K562 (cell line): ENCODE results near the gene KRTAP5-1. TPM values are rescaled to one million over a fixed set of nuclear protein-coding genes. Genes with fewer than 3 reads are reported as not detected.

Experiments
- ATAC-seq: fragments of 200-7000 bp; cut with Tn5 transposase; 3 replicates; pipeline ENCODE4 v1.9.1; 2020; ENCODE audit warnings: moderate library complexity
- BruUV-seq: library from RNA; stranded (reverse); fragments of 400-500 nt; replicated peaks from 2 replicates; lab custom pipeline; 2021; lab: Mats Ljungman, UMichigan
- CTCF ChIA-PET: fragments of 300-600 bp; formaldehyde crosslinking; extraction: SDS; loops from one replicate; lab custom pipeline; 2021; ENCODE audit warnings: low intra/inter-chr PET ratio; lab: Yijun Ruan, JAX
- POLR2A ChIA-PET: fragments of 300-600, 350-650 bp; sonication (Branson Sonifier 250); formaldehyde crosslinking; extraction: SDS; loops from one replicate; lab custom pipeline; 2021; ENCODE audit warnings: antibody characterized with exemption, inconsistent platforms; lab: Yijun Ruan, JAX
- DNase-seq, 4 experiments: peaks; one replicate each; pipeline versions ENCODE4 v3.0.0 to v3.0.0-alpha.2; 2011 to 2018; ENCODE audit warnings: low spot score in 3 of 4, mixed read lengths in 3 of 4; ENCODE audit errors: extremely low read depth in 1 of 4
- FAIRE-seq: peaks from 2 replicates; lab custom pipeline; 2011; peaks lifted over from hg19 to GRCh38; lab: Jason Lieb, UNC
- H2AFZ ChIP-seq: 2 replicates; pipeline ENCODE4 v1.6.0; 2011; ENCODE audit warnings: low read depth, low read length, control low read depth, inconsistent platforms
- H3K27ac ChIP-seq: fragments of 200-600 bp; 3 replicates; pipeline ENCODE4 v1.8.0; 2011; ENCODE audit warnings: low read depth, mild to moderate bottlenecking, control low read depth, inconsistent platforms, low read length, moderate library complexity, mixed read lengths; ENCODE audit errors: extremely low read depth
- H3K27me3 ChIP-seq, 2 experiments: fragments of 300-600 bp in 1 of 2; 2 replicates in 1 of 2; 3 replicates in 1 of 2; pipeline versions ENCODE4 v1.6.0 to v1.8.0; 2011; ENCODE audit warnings: inconsistent platforms in 2 of 2, low read length in 2 of 2, mild to moderate bottlenecking in 1 of 2, mixed read lengths in 1 of 2, moderate library complexity in 1 of 2; ENCODE audit not compliant: control insufficient read depth in 2 of 2, insufficient read depth in 2 of 2
- H3K36me3 ChIP-seq: fragments of 300-600 bp; 3 replicates; pipeline ENCODE4 v1.8.0; 2011; ENCODE audit warnings: mild to moderate bottlenecking, low read length, inconsistent platforms; ENCODE audit not compliant: control insufficient read depth, insufficient read depth
- H3K4me1 ChIP-seq, 2 experiments: fragments of 200-600 bp in 1 of 2; replicated peaks in 1 of 2; 2 replicates in 1 of 2; 3 replicates in 1 of 2; pipeline versions ENCODE4 v1.5.1 to v1.8.0; 2011; ENCODE audit warnings: inconsistent platforms in 2 of 2, low read length in 2 of 2, mild to moderate bottlenecking in 1 of 2, mixed read lengths in 1 of 2, moderate library complexity in 1 of 2; ENCODE audit not compliant: control insufficient read depth in 2 of 2, insufficient read depth in 2 of 2
- H3K4me2 ChIP-seq: 2 replicates; pipeline ENCODE4 v1.6.1; 2011; ENCODE audit warnings: low read length, control low read depth, inconsistent platforms, mixed read lengths; ENCODE audit not compliant: insufficient read depth
- H3K4me3 ChIP-seq: fragments of 200-600 bp; sonication (generic), shearing (Covaris generic); 2 replicates; pipeline ENCODE4 v1.5.1; 2016; ENCODE audit warnings: control low read depth, inconsistent platforms
- H3K79me2 ChIP-seq: fragments of 200-600 bp; 3 replicates; pipeline ENCODE4 v1.8.0; 2011; ENCODE audit warnings: low read length, inconsistent platforms; ENCODE audit not compliant: control insufficient read depth, insufficient read depth
- H3K9ac ChIP-seq, 2 experiments: 2 replicates each; pipeline versions ENCODE4 v1.6.0 to v1.6.1; 2011; ENCODE audit warnings: low read depth in 2 of 2, low read length in 2 of 2, control low read depth in 1 of 2, inconsistent platforms in 1 of 2, mild to moderate bottlenecking in 1 of 2, mixed read lengths in 1 of 2; ENCODE audit not compliant: insufficient read depth in 1 of 2
- H3K9me1 ChIP-seq: one replicate; pipeline ENCODE4 v1.6.0; 2011; ENCODE audit warnings: inconsistent platforms, mild to moderate bottlenecking, low read length, moderate library complexity; ENCODE audit not compliant: control insufficient read depth, insufficient read depth
- H3K9me3 ChIP-seq: replicated peaks from 2 replicates; pipeline ENCODE4 v1.5.1; 2011; ENCODE audit warnings: low read depth, low read length, inconsistent platforms; ENCODE audit not compliant: control insufficient read depth, insufficient read depth
- H4K20me1 ChIP-seq: replicated peaks from 2 replicates; pipeline ENCODE4 v1.6.1; 2011; ENCODE audit warnings: low read length, inconsistent platforms, mixed read lengths; ENCODE audit not compliant: control insufficient read depth, insufficient read depth
- RAD21 ChIP-seq, 2 experiments: fragments of 250-450 bp in 1 of 2; fragments of 450-650 bp in 1 of 2; sonication (Bioruptor Pico) in 1 of 2; formaldehyde crosslinking in 1 of 2; IDR thresholded peaks in 1 of 2; conservative IDR thresholded peaks in 1 of 2; 2 replicates each; pipeline versions ENCODE4 v1.4.0 to v1.8.0; 2020 to 2022; ENCODE audit warnings: mild to moderate bottlenecking in 2 of 2, moderate library complexity in 1 of 2
- SMC3 ChIP-seq: conservative IDR thresholded peaks from 2 replicates; pipeline ENCODE4 v1.6.1; 2011; ENCODE audit warnings: low read depth, low read length, improper control_type of control experiment; ENCODE audit not compliant: insufficient read depth
- STAG1 ChIP-seq: sonication (generic); formaldehyde crosslinking; IDR thresholded peaks from 2 replicates; pipeline ENCODE4 v1.5.0; 2020; ENCODE audit warnings: missing genetic modification reagents, borderline replicate concordance
- WGBS: fragments of 100-300 bp; shearing (Covaris generic); methylation state at CpG from one replicate; pipeline ENCODE4 v1.1.6; 2016; ENCODE audit warnings: low coverage, mixed read lengths; ENCODE audit not compliant: insufficient coverage; ENCODE audit errors: missing lambda C conversion rate; 5-methylcytosine and 5-hydroxymethylcytosine counted together
- in situ Hi-C: fragments of 300-500 bp; cut with MboI; formaldehyde crosslinking; loops from 4 replicates; pipeline ENCODE4 v1.15.0; 2018; ENCODE audit warnings: inconsistent platforms, mixed read lengths
- intact Hi-C: fragments of 100-400 bp; cut with micrococcal nuclease; formaldehyde crosslinking; loops from 2 replicates; pipeline ENCODE4 v1.14.2; 2022
- polyA plus RNA-seq, 8 experiments: library from polyadenylated mRNA; depleted of rRNA in 4 of 8; stranded (reverse) in 5 of 8; unstranded in 3 of 8; fragments of >200 nt; fragmentation: Nextera tagmentation in 2 of 8; fragmentation: Illumina TruSeq in 1 of 8; extraction: Ambion mirVana in 2 of 8; extraction: Trizol in 1 of 8; gene quantifications; 2 replicates each; pipeline versions ENCODE4 v1.2.1 to v1.2.3, GENCODE V29; 2011 to 2014; ENCODE audit warnings: inconsistent platforms in 1 of 8, missing spikeins in 1 of 8
- total RNA-seq, 7 experiments: library from RNA; depleted of rRNA in 6 of 7; stranded (reverse); fragments of >200 nt in 6 of 7; fragmentation: Illumina TruSeq in 2 of 7; extraction: Trizol in 2 of 7; gene quantifications; 2 replicates each; pipeline versions ENCODE4 v1.2.1 to v1.2.3, GENCODE V29; 2011 to 2021; ENCODE audit warnings: low replicate concordance in 1 of 7
- TF ChIP-seq, protein P1 (sequence below), 3 experiments: fragments of 200-800 bp in 1 of 3; sonication (Bioruptor generic) in 1 of 3; sonication (generic) in 1 of 3; formaldehyde crosslinking in 1 of 3; IDR thresholded peaks; 2 replicates each; pipeline versions ENCODE4 v1.6.1 to v1.8.0; 2016 to 2022; ENCODE audit warnings: mild to moderate bottlenecking in 2 of 3, missing compliant biosample characterization in 2 of 3, missing genetic modification characterization in 2 of 3, missing genetic modification reagents in 1 of 3
- TF ChIP-seq, protein P2 (sequence below), 2 experiments: fragments of 450-650 bp; formaldehyde crosslinking in 1 of 2; IDR thresholded peaks; 2 replicates each; pipeline versions ENCODE4 v1.4.0 to v1.6.1; 2014 to 2020; ENCODE audit warnings: mild to moderate bottlenecking in 2 of 2, borderline replicate concordance in 1 of 2, low read depth in 1 of 2
- TF ChIP-seq, protein P3 (sequence below), 3 experiments: IDR thresholded peaks in 2 of 3; conservative IDR thresholded peaks in 1 of 3; 2 replicates each; pipeline ENCODE4 v1.5.1; 2011 to 2012; ENCODE audit warnings: low read length in 3 of 3, mild to moderate bottlenecking in 3 of 3, control low read depth in 2 of 3, improper control_type of control experiment in 1 of 3, inconsistent platforms in 1 of 3, low read depth in 1 of 3, mixed read lengths in 1 of 3, moderate library complexity in 1 of 3; ENCODE audit not compliant: insufficient read depth in 2 of 3

KRTAP5-1 gene
- total and polyA plus RNA-seq, 9 of the 15 experiments (the other 6 are each of a cell fraction or from before 2014, with no cell fraction given): not detected

DNA sequence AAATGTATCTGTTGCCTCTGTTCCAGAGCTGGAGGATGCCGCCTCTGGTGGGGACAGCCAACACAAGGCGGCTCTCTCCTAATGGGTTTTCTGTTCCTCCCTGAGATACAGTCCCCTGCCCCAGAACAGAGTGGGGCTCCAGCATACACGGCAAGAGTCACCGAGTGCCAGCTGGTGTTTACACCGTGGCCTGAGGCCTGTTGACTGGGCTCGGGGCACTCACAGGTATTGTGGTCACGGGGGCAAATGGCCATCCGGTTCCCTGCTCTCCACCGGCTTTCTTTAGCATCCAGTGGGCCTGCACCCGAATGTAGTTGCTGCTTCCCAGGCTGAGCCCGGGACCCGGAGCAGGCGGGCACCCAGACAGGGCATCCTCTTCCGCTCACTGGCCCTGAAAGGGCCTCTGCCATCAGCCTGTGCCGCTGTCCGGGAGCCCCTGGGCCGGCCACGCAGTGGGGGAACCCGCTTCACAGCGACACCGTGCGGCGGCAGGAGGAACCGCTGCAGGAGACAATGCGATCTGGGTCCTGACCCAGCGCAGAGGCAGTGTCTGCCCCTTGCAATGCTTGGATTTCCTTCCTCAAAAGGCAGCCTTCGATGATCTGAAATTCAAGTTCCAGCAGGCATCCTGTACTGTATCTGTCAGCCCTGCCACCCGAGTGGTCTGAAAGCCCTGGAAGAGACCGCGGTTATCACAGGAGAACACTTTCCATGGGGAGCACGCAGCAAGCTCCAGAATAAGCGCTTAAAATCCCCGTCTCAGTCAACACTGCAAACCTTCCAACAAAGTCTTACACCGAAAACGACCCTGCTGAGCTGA is 43.6 kb upstream of the KRTAP5-1 start:
- no peak overlapping the region for H3K4me3 ChIP-seq
- no peak overlapping the region for H3K27ac ChIP-seq
- BruUV-seq: no TSS peak
- H3K36me3 ChIP-seq: no peaks in the 10 kb centered on the region
- no peaks in the 10 kb centered on the region for H3K79me2 ChIP-seq
- FAIRE-seq: peak; percentile 61
- no peak overlapping the region for H3K9ac ChIP-seq
- WGBS: 17% methylated on average over 32 of the region's 35 CpGs
- ChIA-PET POLR2A (interaction anchor here (0.9 kb wide), 1 partner anchor 477 kb away, joined by 3 read pairs; no protein-coding TSS in a partner anchor), CTCF (interaction anchor here (1.9 kb wide), 1 partner anchor 33 kb away, joined by 8 read pairs; no protein-coding TSS in a partner anchor)
- no peak overlapping the region for H3K4me2 ChIP-seq
- H3K9me1 ChIP-seq: peaks cover 4% of the 10 kb centered on the region
- in situ Hi-C loops (loop anchor here (5.0 kb wide), 1 partner anchor 36 kb away; no protein-coding TSS in a partner anchor), intact Hi-C loops (no loop called here)
- H2AFZ ChIP-seq: no peak overlapping the region
- peaks cover 7% of the 10 kb centered on the region; the same call in 1 of the 2 replicates for H4K20me1 ChIP-seq
- no peaks in the 10 kb centered on the region for H3K9me3 ChIP-seq
- H3K4me1 ChIP-seq: peaks cover 0 to 5% of the 10 kb centered on the region in 2 experiments; a peak in 1 of 5 replicates
- ATAC-seq: peak; percentile 100
- H3K27me3 ChIP-seq: peaks cover 25 to 77% of the 10 kb centered on the region in 2 experiments
- DNase-seq: peak; percentile 59 to 86 (median 82)
- TF ChIP-seq SMC3 (peak; percentile 52), RAD21 (CRISPR knock-in tag; conservative IDR thresholded peaks at IDR 0.05 in 1 of 2, IDR thresholded peaks at IDR 0.05 in 1 of 2) (peak; percentile 38 to 69; a peak in 3 of 4 replicates), STAG1 (peak; percentile 47; the same call in 1 of the 2 replicates)
- TF ChIP-seq, protein P1, sequence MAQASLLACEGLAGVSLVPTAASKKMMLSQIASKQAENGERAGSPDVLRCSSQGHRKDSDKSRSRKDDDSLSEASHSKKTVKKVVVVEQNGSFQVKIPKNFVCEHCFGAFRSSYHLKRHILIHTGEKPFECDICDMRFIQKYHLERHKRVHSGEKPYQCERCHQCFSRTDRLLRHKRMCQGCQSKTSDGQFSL (CRISPR knock-in tag; IDR thresholded peaks at IDR 0.05): 0 out of 2 replicates have a peak, but pooled peaks have one; percentile 27
- TF ChIP-seq, protein P1 (tag; IDR thresholded peaks at IDR 0.05): no peak
- TF ChIP-seq, protein P2, sequence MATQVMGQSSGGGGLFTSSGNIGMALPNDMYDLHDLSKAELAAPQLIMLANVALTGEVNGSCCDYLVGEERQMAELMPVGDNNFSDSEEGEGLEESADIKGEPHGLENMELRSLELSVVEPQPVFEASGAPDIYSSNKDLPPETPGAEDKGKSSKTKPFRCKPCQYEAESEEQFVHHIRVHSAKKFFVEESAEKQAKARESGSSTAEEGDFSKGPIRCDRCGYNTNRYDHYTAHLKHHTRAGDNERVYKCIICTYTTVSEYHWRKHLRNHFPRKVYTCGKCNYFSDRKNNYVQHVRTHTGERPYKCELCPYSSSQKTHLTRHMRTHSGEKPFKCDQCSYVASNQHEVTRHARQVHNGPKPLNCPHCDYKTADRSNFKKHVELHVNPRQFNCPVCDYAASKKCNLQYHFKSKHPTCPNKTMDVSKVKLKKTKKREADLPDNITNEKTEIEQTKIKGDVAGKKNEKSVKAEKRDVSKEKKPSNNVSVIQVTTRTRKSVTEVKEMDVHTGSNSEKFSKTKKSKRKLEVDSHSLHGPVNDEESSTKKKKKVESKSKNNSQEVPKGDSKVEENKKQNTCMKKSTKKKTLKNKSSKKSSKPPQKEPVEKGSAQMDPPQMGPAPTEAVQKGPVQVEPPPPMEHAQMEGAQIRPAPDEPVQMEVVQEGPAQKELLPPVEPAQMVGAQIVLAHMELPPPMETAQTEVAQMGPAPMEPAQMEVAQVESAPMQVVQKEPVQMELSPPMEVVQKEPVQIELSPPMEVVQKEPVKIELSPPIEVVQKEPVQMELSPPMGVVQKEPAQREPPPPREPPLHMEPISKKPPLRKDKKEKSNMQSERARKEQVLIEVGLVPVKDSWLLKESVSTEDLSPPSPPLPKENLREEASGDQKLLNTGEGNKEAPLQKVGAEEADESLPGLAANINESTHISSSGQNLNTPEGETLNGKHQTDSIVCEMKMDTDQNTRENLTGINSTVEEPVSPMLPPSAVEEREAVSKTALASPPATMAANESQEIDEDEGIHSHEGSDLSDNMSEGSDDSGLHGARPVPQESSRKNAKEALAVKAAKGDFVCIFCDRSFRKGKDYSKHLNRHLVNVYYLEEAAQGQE (IDR thresholded peaks at IDR 0.05; ENCODE audit: borderline replicate concordance): peak; percentile 36; the same call in 1 of the 2 replicates
- TF ChIP-seq, protein P2 (CRISPR knock-in tag; IDR thresholded peaks at IDR 0.05; ENCODE audit: low read depth): no peak
- TF ChIP-seq, protein P3, sequence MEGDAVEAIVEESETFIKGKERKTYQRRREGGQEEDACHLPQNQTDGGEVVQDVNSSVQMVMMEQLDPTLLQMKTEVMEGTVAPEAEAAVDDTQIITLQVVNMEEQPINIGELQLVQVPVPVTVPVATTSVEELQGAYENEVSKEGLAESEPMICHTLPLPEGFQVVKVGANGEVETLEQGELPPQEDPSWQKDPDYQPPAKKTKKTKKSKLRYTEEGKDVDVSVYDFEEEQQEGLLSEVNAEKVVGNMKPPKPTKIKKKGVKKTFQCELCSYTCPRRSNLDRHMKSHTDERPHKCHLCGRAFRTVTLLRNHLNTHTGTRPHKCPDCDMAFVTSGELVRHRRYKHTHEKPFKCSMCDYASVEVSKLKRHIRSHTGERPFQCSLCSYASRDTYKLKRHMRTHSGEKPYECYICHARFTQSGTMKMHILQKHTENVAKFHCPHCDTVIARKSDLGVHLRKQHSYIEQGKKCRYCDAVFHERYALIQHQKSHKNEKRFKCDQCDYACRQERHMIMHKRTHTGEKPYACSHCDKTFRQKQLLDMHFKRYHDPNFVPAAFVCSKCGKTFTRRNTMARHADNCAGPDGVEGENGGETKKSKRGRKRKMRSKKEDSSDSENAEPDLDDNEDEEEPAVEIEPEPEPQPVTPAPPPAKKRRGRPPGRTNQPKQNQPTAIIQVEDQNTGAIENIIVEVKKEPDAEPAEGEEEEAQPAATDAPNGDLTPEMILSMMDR (IDR thresholded peaks at IDR 0.05 in 2 of 3, conservative IDR thresholded peaks at IDR 0.05 in 1 of 3; ENCODE audit: insufficient read depth in 2 of 3, low read depth in 1 of 3, low read length in 3 of 3): peak; percentile 88 to 91 (median 90)
